Putamen (tissue), 1 donor: ENCODE measurements around the gene STAG1.
"Not testable (repeated sequence)": the region's sequence is repeated elsewhere in the genome, so short reads cannot be mapped to it uniquely, and the experiment has no call there.

Experiments
- DNase-seq: peaks from one replicate; pipeline ENCODE4 v3.0.0-alpha.2; 2016; ENCODE audit warnings: low spot score

Gene STAG1

GRCh38 chr3:136745916-136746315 lies 6.3 kb downstream of the STAG1 start:
- no peak for DNase-seq

GRCh38 chr3:136741063-136741462 lies 11.1 kb downstream of the STAG1 start:
- DNase-seq, result no peak

- DNase-seq, result no peak
These were observed 11.7 kb downstream of the STAG1 start for GRCh38 chr3:136740351-136740958.

- not testable (repeated sequence) for DNase-seq
These were observed 15.2 kb downstream of the STAG1 start for GRCh38 chr3:136736950-136737349.

- no peak for DNase-seq
These were observed 17.1 kb downstream of the STAG1 start for GRCh38 chr3:136735103-136735502.

GRCh38 chr3:136734382-136735070 lies 17.7 kb downstream of the STAG1 start:
- no peak for DNase-seq

GRCh38 chr3:136733317-136733833 lies 18.8 kb downstream of the STAG1 start:
- DNase-seq, result no peak

GRCh38 chr3:136731274-136731884 lies 20.8 kb downstream of the STAG1 start:
- no peak for DNase-seq

GRCh38 chr3:136730595-136731273 lies 21.4 kb downstream of the STAG1 start:
- DNase-seq, result no peak

GRCh38 chr3:136728918-136729317 lies 23.3 kb downstream of the STAG1 start:
- no peak for DNase-seq

- no peak for DNase-seq
These were observed 23.7 kb downstream of the STAG1 start for GRCh38 chr3:136728473-136728872.

- no peak for DNase-seq
These were observed 26.7 kb downstream of the STAG1 start for GRCh38 chr3:136725468-136725867.

- not testable (repeated sequence) for DNase-seq
These were observed 29.3 kb downstream of the STAG1 start for GRCh38 chr3:136722916-136723315.

GRCh38 chr3:136722399-136722798 lies 29.8 kb downstream of the STAG1 start:
- not testable (repeated sequence) for DNase-seq

GRCh38 chr3:136720091-136720490 lies 32.1 kb downstream of the STAG1 start:
- no peak for DNase-seq

GRCh38 chr3:136716629-136717028 lies 35.5 kb downstream of the STAG1 start:
- no peak for DNase-seq

GRCh38 chr3:136714020-136714419 lies 38.2 kb downstream of the STAG1 start:
- no peak for DNase-seq

- DNase-seq, result no peak
These were observed 39.2 kb downstream of the STAG1 start for GRCh38 chr3:136712941-136713340.

- DNase-seq, result not testable (repeated sequence)
These were observed 40.3 kb downstream of the STAG1 start for GRCh38 chr3:136711888-136712287.

- DNase-seq, result no peak
These were observed 40.9 kb downstream of the STAG1 start for GRCh38 chr3:136711277-136711676.

GRCh38 chr3:136709775-136710174 lies 42.4 kb downstream of the STAG1 start:
- not testable (repeated sequence) for DNase-seq

- DNase-seq, result no peak
These were observed 43.7 kb downstream of the STAG1 start for GRCh38 chr3:136708333-136708985.
